HG03571 (cell line): ENCODE measurements around the gene NANOGP8.

Source experiments
- ATAC-seq: cut with Tn5 transposase; IDR thresholded peaks from one replicate; pipeline ENCODE4 v1.9.1; 2021; ENCODE audit not compliant: unreplicated experiment

NANOGP8 gene

DNA sequence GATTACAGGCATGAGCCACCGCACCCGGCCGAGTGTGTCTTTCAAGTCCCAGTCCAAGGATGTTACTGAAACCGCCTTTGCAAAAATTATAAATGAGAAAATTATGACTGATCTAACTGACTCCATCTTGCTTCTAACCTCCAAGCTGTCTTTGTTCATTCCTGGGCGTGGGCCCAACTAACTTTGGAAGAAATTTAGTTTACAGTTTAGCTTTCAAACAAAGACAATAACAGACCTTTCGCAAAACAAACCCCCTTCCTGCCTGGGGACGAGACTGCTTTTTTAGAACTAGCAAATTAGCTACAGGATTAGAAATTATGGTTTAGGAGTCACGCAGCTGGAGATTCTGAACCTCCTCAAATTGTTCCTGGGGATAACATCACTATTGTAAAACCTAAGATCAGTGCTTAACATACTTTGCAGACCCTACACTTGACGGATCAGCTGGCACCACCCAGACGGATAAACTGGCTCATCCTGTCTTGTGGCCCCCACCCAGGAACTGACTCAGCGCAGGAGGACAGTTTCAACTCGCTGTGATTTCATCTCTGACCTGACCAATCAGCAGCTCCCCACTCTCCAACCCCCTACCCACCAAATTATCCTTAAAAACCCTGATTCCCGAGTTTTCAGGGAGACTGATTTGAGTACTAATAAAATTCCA, 23.8 kb downstream of the NANOGP8 start:
- no peak for ATAC-seq

DNA sequence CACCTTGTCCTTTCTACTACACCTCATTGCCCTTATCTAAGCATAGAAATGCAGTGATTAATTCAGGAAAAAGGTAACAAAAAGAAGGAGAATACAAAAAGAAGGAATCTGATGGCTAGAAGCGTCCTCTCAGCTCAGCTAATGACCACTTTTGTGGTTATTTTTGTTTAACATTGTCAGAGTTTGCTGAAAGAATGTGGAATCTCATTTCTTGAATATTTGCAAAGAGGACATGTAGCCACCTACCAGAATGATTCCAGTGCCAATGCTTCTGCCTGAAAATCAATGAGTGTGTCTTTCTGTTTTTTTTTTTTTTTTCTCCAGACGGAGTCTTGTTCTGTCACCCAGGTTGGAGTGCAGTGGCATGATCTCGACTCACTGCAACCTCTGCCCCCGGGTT, 24.5 kb downstream of the NANOGP8 start:
- no peak for ATAC-seq

DNA sequence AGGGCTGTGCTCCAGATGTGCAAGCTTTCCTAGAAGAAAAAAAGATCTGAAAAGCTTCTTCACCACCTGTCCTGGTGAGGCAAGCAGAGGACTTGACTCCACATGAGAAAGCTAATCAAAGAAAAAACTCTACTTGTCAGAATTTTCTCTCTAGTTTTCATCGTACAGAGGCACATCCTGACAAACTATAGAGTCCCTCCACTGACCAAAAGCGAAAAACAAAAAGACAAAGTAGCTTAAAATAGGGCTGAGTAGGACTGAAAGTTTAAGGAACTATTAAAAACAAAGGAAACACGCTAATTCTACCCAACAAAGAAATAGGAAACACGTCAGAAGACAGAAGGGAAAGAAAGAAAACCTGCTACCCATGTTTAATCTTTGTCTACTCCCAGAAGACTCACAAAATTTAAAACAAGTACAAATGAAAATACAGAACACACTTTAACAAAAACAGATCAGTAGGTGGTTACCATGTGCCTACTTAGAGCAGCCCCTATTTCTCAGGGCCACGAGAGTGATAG, 26.5 kb downstream of the NANOGP8 start:
- ATAC-seq, result no peak

DNA sequence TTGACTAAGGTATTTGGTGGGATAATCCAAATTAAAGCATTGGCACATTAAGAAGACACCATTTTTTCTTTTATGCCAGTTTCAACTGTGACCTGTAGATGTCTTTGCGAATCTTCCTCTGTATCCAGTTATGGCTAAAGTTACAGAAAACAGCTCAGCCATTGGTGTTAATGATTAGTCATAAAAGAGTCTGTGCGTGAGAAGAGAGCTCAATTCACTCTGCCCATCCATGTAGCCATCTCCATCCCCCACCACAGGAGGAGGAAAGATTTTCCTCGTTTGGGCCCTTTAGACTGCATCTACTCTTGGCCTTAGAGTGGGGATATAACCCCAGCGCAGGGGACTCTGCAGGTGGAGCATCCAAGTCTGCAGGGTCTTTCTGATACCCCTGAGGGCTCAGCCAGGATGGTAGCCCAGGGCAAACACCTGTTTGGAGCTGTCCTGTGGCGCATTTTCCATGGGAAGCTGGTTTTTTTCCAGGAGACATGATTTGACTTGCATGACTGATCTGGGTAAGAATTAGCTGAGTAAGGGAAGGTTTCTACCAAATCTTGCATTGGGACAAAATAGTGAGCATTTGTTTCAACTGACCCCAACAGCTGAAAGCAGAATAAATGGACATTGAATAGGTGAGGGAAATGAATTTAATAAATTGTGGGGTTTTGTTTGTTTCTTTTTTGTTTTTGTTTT, 29.5 kb downstream of the NANOGP8 start:
- ATAC-seq, result no peak

DNA sequence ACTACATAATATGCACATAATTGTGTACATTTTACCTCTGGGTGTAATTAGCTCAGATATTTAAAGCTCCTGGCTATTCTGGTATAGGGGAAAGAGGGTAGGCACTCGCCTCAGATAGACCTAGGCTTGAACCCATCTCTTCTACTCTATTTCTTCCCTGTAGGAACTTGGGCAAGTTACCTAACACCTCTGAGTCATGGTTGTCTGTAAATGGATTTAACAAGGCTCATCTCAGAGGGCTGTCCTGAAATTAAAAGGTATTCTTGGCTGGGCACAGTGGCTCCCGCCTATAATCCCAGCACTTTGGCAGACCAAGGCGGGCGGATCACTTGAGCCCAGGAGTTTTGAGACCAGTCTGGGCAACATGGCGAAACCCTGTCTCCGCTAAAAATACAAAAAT, 30.7 kb downstream of the NANOGP8 start:
- ATAC-seq, result no peak

DNA sequence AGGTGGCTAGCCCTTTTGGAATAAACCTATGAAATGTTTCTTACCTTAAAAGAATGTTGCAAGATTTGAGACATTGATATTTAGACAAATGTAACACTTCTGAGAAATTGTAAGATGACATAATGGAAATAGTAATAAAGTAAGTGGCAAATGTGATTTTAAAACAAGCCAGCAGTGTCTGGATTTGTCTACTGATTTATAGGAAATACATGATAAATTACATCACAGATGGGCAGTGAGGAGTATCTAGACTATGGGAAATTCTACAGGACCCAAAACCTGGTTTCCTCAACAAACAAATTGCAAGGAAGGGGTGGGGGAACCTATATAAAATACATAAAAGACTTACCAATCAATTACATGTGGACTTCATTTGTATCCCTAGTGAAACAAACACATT, 37.1 kb downstream of the NANOGP8 start:
- no peak for ATAC-seq

DNA sequence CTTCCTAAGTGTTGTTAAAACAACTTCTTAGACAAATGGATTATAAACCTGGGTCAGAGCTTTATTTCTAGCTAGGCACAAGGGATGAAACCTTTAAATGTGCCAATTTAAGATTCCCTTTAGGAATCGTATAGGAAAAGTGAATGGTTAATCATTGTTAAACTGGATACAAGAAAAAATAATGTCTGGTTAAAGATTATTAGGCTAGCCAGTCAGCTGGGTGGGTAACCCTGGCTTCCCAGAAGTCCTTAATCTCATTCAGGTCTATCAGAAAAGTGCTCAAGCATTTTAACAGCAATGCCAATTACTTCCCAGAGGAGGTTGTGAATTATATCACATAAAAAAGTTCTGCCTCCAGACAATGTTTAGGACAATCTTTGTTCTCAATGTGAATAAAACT, 37.6 kb downstream of the NANOGP8 start:
- ATAC-seq, result no peak

DNA sequence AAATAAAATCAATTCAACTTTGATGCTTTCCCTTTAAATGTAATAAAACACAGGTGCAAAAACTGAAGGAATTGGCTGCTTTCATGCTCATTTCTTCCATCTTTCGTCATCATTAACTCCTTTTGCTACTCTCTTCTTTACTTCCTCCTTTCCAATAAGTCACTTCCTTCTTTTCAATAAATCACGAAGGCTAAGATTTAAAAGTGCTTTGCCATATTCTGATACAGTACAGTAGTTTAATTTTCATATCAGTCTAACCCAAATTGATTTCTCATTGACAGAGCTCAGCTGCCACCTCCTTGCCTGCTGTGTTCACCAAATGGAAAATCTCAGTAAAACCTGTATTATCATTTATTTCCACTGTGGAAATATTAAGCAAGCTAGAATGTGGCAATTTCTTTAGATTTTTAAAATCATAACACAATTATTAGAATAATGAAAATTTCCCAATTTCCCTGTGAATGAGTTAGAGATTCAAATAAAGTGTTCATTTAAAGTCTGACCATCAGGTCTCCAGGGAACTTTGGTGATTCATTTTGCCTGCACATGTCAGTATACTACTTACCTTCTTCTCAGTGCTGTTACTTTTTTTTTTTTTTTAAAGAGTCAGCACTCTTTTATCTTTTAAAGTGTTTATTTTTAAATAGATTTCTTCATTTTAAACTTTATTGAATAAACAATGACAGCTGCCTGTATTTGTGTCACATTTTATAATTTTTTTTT, 41.6 kb downstream of the NANOGP8 start:
- ATAC-seq, result no peak

DNA sequence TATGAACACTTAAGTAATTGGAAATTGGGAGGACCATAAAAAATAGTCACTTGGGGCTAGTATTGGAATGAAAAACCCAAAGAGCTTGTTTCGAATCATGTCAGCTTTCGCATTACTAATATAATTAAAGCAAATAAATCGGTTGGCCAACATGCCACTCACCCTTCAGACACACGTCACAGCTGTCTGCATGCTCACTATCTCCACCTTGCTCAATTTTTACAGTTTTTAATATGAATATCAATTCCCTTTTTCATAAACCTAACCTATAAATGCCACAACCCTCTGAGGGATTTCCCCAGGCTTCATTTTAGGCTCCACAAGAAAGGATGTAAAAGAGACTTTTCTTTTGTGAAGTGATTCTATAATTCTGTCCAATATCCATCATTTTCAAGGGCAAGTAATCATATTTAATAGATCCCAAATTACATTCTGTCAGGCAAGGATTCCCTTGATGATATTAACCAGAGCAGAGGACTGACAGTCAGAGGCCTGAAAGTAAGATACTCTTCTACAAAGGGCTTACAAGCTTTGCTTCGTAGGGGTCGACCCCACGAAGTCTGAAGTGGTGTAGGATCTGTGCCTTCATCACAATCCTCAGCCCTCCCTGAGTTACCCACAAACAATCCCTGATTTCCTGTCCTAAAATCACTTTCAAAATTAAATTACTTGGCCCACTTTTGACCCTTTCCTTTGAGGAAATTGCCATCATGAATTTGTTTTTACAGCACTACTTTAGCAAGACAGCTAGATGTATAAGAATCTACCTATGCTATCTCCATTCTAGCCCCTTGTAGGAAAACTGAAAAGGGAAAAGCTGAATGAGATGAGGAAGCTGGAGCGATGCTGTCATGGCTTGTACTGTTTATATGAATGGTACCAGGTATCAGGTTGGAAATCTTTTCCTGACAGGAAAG, 44.5 kb downstream of the NANOGP8 start:
- no peak for ATAC-seq

DNA sequence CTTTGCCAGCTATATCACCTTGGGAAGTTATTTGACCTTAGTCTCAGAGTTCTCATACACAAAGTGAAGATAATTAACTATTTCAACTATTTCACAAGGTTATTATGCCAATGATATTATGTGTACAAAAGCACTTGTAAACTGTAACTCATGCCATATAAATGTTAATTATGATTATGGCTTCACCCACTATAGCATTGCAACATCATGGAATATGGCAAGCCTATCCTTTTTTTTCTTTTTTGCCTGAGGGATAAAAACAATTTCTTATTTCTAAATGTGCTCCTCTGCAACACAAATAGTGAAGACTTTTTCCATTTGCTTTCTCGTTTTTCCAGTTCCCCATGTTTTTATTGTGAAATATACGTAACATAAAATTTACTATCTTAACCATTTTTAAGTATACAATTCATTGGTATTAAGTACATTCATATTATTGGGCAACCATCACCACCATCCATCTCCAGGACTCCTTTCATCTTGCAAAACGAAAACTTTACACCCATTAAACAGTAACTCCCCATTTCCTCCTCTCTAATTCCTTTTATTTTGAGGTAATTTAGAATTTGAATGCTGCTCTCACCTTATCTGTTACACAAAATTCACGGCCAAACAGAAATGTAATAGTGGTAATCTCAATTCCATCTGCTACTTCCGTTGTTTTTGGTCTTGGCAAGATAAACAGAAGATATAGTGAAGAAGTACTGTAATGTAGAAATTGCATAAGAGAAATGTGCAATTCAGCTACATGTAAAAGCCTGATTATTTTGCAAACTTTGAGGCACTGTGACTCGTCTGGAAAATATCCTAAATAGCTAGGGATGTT, 46.3 kb downstream of the NANOGP8 start:
- ATAC-seq, result no peak
